Superior temporal gyrus (tissue), 1 donor: ENCODE data around the gene ZNF394.
A peak's percentile ranks its signal among the peaks of the same experiment; 100 is the strongest.
"Not testable (repeated sequence)": the region's sequence is repeated elsewhere in the genome, so short reads cannot be mapped to it uniquely, and the experiment has no call there.

Experiments
- DNase-seq: peaks from one replicate; pipeline ENCODE4 v3.0.0-alpha.2; 2016; ENCODE audit errors: extremely low spot score

The ZNF394 gene

DNA sequence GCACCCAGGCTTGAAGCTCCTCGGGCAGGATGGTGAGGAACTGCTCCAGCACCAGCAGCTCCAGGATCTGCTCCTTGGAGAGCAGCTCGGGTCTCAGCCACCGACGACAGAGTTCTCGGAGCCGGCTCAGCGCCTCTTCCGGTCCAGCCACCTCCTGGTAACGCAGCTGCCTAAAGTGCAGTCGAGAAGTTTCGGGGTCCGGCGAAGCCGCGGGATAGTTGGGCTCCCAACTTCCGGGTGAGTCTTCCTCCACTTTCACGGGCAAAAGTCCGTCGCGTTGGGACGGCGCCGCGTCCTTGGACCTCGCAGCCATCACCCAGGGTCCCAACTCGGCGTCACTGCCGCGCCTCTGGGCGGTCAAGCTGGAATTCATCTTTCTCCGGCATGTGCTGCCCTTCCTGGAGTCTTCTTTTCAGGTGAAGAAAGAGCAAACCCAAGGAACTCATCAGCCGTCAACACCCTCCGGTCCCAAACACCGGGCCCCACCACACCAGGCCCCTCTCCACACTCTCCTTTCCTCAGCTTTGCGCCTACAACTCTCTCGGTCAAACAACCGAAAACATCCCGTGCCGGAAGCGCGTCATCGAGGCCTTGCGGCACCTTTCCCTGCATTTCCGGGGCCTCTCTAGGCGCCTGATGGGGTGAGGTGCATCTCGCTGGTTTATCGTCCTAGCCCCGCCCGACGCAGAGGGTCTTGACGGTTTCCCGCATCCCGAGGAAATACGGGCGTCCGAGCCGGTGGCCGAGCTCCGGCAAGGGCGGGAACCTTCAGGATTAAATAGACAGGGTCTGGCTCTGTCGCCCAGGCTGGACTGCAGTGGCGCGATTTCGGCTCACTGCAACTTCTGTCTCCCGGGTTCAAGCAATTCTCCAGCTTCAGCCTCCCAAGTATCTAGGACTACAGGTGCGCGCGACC lies at the start of gene ZNF394:
Gene ZNF394, minus strand, starts transcription at position 561 of the 916 bp plus-strand sequence. Its CDS starts 188 bp downstream, at position 373.
- DNase-seq: peak; percentile 99

GRCh38 chr7:99549545-99549944 lies 49.5 kb upstream of the ZNF394 start:
- DNase-seq: not testable (repeated sequence)

- not testable (repeated sequence) for DNase-seq
Measured at GRCh38 chr7:99545308-99545707, 45.2 kb upstream of the ZNF394 start.

DNA sequence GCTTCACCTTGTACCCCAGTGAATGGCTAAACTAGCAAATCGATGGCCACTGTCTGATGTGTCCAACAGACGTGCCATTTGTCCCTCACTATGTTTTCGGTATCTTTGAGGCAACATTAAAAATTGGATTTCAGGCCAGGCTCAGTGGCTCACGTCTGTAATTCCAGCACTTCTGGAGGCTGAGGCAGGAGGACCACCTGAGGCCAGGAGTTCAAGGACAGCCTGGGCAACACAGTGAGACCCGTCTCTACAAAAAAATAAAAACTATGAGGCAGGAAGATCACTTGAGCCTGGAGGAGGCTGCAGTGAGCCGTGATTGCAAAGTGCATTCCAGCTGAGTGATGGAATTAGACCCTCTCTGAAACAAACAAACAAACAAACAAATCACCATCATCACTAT lies 43.8 kb upstream of the ZNF394 start:
- no peak for DNase-seq

- no peak for DNase-seq
Measured at GRCh38 chr7:99543081-99543671, 43.1 kb upstream of the ZNF394 start.

GRCh38 chr7:99541212-99541611 lies 41.1 kb upstream of the ZNF394 start:
- no peak for DNase-seq

- DNase-seq: no peak
Measured at GRCh38 chr7:99540542-99540941, 40.5 kb upstream of the ZNF394 start.

DNA sequence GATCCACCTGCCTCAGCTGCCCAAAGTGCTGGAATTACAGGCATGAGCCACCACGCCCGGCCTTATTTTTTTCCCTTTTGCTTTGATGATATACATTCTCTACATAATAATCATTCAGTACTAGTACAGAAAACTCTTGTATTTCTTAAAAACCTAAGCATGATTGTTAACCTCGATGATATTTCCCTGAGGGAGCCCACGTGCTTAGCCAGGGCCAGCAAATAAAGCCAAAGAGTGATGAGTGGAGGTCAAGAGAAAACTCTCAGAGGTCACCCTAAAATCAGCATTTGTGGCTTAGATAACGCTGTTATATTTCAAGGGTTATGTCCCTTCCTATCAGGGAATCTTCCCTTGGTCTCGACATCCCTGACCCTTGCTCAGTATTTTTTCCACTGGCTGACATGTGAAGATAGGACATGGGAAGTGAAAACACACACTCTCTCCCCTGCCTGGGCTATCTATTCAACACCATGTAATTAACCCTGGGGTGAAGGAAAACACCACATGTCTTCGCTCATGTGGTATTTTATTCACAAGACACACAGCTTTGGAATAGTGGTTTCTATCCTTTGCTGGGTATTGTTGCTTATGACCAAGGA lies 39.2 kb upstream of the ZNF394 start:
- DNase-seq: no peak

DNA sequence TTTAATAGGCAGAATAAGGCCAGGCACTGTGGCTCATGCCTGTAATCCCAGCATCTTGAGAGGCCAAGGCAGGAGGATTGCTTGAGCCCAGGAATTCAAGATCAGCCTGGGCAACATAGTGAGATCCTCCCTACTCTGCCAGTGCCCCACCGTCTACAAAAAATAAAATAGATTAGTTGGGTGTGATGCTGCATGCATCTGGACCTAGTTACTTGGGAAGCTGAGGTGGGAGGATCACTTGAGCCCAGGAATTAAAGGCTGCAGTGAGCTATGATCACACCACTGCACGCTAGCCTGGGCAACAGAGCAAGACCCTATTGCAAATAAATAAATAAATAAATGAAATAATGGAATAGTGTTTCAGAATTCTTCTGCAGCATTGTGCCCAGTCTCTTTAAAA lies 35.6 kb upstream of the ZNF394 start:
- DNase-seq: no peak

GRCh38 chr7:99531354-99531765 lies 31.3 kb upstream of the ZNF394 start:
- no peak for DNase-seq

DNA sequence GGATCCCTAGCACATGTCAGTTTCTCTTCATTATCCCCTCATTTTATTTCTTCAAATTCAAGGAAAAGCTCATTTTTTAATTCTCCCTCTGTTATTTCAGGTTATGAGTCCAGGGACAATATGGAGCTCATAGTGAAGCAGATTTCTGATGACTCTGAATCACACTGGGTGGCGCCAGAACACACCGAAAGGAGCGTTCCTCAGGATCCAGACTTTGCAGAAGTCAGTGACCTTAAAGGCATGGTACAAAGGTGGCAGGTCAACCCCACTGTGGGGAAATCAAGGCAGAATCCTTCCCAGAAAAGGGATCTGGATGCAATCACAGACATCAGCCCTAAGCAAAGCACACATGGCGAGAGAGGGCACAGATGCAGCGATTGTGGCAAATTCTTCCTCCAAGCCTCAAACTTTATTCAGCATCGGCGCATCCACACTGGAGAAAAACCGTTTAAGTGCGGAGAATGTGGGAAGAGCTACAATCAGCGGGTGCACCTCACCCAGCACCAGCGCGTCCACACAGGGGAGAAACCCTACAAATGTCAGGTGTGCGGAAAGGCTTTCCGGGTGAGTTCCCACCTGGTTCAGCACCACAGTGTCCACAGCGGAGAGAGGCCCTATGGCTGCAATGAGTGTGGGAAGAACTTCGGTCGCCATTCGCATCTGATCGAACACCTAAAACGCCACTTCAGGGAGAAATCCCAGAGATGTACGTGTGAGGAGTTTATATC lies 25.8 kb upstream of the ZNF394 start:
- DNase-seq: no peak

DNA sequence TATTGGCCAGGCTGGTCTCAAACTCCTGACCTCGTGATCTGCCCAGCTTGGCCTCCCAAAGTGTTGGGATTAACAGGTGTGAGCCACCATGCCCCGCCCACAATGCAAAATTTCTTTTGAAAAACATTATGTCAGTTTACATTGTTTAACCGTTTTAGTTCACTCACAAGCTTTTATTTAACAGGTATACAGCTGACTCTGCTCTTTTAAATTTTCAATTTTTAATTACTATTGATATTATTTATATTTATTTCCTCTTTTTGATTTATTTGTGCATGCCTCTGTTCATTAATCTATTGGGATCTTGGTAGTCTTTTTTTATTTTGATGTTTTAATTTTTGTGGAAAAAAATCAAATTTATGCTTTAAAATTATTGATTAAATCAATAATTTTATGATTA lies 21.3 kb upstream of the ZNF394 start:
- DNase-seq: no peak

DNA sequence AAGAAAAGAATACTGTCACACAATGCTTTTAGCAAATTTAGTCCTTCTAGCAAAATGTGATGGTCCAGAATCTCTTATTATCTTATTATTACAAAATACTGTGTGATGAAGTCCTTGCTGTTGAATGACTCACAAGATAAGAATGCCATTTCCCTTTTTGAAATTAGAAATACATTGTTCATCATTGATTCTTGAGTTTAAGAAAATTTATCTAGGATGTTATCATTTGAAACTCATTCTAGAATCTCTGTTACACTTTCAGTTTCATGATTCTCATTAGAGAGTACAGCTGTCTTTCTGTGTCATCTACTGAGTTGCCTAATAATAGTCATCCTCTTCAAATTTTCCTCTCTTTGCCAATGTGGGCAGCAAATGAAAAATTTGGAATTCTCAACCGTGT lies 14.0 kb upstream of the ZNF394 start:
- DNase-seq: no peak

DNA sequence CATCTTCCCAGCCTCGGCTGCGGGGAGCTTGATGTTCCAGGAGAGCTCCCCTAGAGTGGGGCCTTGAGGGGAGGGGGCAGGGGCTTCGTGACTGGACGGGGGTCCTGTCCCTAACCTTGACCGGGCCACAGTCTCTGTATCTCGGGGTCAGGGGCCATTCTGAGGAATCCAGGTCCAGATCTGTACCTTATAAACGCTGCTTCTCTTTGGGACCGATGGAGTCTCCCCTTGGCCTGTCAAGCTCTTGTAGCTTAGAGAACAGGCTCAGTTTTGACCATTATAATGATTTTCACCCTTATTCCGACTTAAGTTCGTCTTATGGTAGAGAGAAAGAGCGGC lies 5.2 kb upstream of the ZNF394 start:
- DNase-seq: no peak

GRCh38 chr7:99504603-99505323 lies 4.7 kb upstream of the ZNF394 start, which contains the start of gene ZKSCAN5:
TSS of gene ZKSCAN5 (plus strand) at chr7:99504662. CDS start at chr7:99506045, 1,383 bp downstream.
- DNase-seq: peak; percentile 97

GRCh38 chr7:99504281-99504602 lies 4.2 kb upstream of the ZNF394 start:
- DNase-seq: no peak

DNA sequence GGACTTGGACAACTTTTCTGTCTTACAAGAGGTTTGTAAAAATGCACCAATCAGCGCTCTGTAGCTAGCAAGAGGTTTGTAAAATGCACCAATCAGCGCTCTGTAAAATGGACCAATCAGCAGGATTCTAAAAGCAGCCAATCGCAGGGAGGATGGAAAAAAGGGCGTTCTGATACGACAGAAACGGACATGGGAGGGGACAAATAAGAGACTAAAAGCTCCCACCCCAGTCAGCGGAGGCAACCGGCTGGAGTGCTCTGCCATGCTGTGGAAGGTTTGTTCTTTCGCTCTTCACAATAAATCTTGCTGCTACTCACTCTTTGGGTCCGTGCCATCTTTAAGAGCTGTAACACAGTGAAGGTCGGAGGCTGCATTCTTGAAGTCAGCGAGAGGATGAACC lies 1.2 kb upstream of the ZNF394 start:
- not testable (repeated sequence) for DNase-seq

- DNase-seq: no peak
Measured at GRCh38 chr7:99500637-99501009, 542 bp upstream of the ZNF394 start.

GRCh38 chr7:99499371-99499720 lies 735 bp downstream of the ZNF394 start:
- peak; percentile 9 for DNase-seq

- DNase-seq: no peak
Measured at GRCh38 chr7:99498546-99498944, 1.5 kb downstream of the ZNF394 start.

- DNase-seq: no peak
Measured at GRCh38 chr7:99497766-99498545, 2.1 kb downstream of the ZNF394 start.
